Fibroblast of lung (primary cell): ENCODE data around the gene ANGPTL2. TPM values are rescaled to one million over a fixed set of nuclear protein-coding genes. Genes with fewer than 3 reads are reported as not detected.

Source experiments
- DNase-seq, 2 donors: peaks; one replicate each; pipeline versions ENCODE4 v3.0.0 to v3.0.0-alpha.2; 2010; ENCODE audit warnings: low read depth in 2 of 2
- H2AFZ ChIP-seq: 2 replicates; pipeline ENCODE4 v1.5.1; 2012; ENCODE audit warnings: low read length, control low read depth, inconsistent platforms
- H3K27ac ChIP-seq: 2 replicates; pipeline ENCODE4 v1.5.1; 2011; ENCODE audit warnings: low read length, control low read depth; ENCODE audit not compliant: insufficient read depth
- H3K27me3 ChIP-seq: 2 replicates; pipeline ENCODE4 v1.5.1; 2011; ENCODE audit warnings: mild to moderate bottlenecking, low read length; ENCODE audit not compliant: control insufficient read depth, insufficient read depth
- H3K36me3 ChIP-seq: 2 replicates; pipeline ENCODE4 v1.5.1; 2011; ENCODE audit warnings: low read length; ENCODE audit not compliant: control insufficient read depth, insufficient read depth
- H3K4me1 ChIP-seq: 2 replicates; pipeline ENCODE4 v1.5.1; 2011; ENCODE audit warnings: low read length; ENCODE audit not compliant: control insufficient read depth, insufficient read depth; ENCODE audit errors: extremely low read depth
- H3K4me2 ChIP-seq: 2 replicates; pipeline ENCODE4 v1.5.1; 2011; ENCODE audit warnings: low read length, control low read depth; ENCODE audit not compliant: insufficient read depth; ENCODE audit errors: extremely low read depth
- H3K4me3 ChIP-seq, 4 experiments: fragments of 200-600 bp in 1 of 4; sonication (generic) in 1 of 4; replicated peaks in 1 of 4; 2 replicates each; pipeline ENCODE4 v1.5.1; 2011 to 2016; ENCODE audit warnings: low read length in 4 of 4, low read depth in 3 of 4, mild to moderate bottlenecking in 3 of 4, control low read depth in 2 of 4, inconsistent platforms in 1 of 4, mixed read lengths in 1 of 4; ENCODE audit not compliant: insufficient read depth in 1 of 4; ENCODE audit errors: control extremely low read depth in 1 of 4
- H3K79me2 ChIP-seq: 2 replicates; pipeline ENCODE4 v1.5.1; 2012; ENCODE audit warnings: mild to moderate bottlenecking, low read length, inconsistent platforms; ENCODE audit not compliant: control insufficient read depth, insufficient read depth
- H3K9ac ChIP-seq: 2 replicates; pipeline ENCODE4 v1.5.1; 2011; ENCODE audit warnings: mild to moderate bottlenecking, low read length, control low read depth; ENCODE audit not compliant: insufficient read depth
- H3K9me3 ChIP-seq: 2 replicates; pipeline ENCODE4 v1.5.1; 2012; ENCODE audit warnings: low read depth, low read length; ENCODE audit not compliant: control insufficient read depth, insufficient read depth
- H4K20me1 ChIP-seq: 2 replicates; pipeline ENCODE4 v1.5.1; 2011; ENCODE audit warnings: low read length; ENCODE audit not compliant: control insufficient read depth, insufficient read depth; ENCODE audit errors: extremely low read depth
- EZH2 ChIP-seq: IDR thresholded peaks from 2 replicates; pipeline ENCODE4 v1.5.1; 2012; ENCODE audit warnings: low read length, control low read depth, mild to moderate bottlenecking; ENCODE audit errors: missing control alignments
- polyA plus RNA-seq, 2 donors: library from polyadenylated mRNA; depleted of rRNA in 1 of 2; stranded (reverse) in 1 of 2; unstranded in 1 of 2; fragments of >200 nt; gene quantifications; 2 replicates each; pipeline ENCODE4 v1.2.1, GENCODE V29; 2011 to 2012; ENCODE audit warnings: missing spikeins in 1 of 2
- total RNA-seq: library from RNA; depleted of rRNA; stranded (reverse); fragments of >200 nt; gene quantifications from 2 replicates; pipeline ENCODE4 v1.2.1, GENCODE V29; 2014
- TF ChIP-seq, protein P1 (sequence below), 2 donors: IDR thresholded peaks in 1 of 2; conservative IDR thresholded peaks in 1 of 2; 1 replicate in 1 of 2; 2 replicates in 1 of 2; pipeline ENCODE4 v1.5.1; 2011 to 2012; ENCODE audit warnings: low read length in 2 of 2, control low read depth in 1 of 2, inconsistent platforms in 1 of 2, low read depth in 1 of 2, mild to moderate bottlenecking in 1 of 2

The ANGPTL2 gene
- total and polyA plus RNA-seq, 2 donors (not counting 1 experiment from before 2014, with no cell fraction given), result 128 to 163 TPM

DNA sequence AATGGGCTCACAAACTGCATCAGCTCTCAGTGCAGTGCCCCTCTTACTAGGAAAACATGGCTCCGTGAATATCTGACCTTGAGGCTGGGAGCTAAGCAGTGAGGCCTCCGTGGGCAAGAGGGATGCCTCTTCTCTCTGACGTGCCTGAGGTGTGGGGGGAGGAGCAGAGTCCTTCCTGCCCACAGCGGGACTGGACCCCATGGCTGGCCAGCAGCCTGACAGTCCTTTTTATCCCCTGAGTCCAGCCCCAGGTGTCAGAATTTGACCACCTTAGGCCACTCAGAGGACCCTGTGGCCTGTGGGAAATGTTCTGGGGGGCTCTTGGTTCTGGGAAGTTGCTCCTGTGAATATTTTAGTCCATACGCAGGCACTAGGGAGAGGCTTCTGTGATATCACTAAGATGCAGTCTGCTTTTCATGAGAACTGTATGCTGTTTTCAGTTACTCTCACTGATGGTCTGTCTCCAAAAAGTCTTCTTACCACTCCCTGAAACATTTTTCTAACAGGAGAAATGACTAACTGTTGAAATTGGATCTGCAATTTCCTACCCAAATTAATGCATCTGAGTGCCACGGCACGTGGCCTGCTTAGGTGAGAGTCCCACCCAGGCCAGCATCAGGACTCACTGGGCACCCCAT lies 23.4 kb downstream of the ANGPTL2 start:
- Histone ChIP-seq H3K9ac (no peak overlapping the region), H3K4me3 (no peak overlapping the region), H3K4me2 (no peak overlapping the region), H3K27me3 (no peaks in the 10 kb centered on the region), H2AFZ (no peak overlapping the region), H3K9me3 (no peaks in the 10 kb centered on the region), H3K79me2 (no peaks in the 10 kb centered on the region), H3K4me1 (peaks cover 8% of the 10 kb centered on the region), H3K36me3 (peaks cover 5% of the 10 kb centered on the region), H3K27ac (no peak overlapping the region), H4K20me1 (no peaks in the 10 kb centered on the region)
- DNase-seq, result no peak
- TF ChIP-seq, protein P1, sequence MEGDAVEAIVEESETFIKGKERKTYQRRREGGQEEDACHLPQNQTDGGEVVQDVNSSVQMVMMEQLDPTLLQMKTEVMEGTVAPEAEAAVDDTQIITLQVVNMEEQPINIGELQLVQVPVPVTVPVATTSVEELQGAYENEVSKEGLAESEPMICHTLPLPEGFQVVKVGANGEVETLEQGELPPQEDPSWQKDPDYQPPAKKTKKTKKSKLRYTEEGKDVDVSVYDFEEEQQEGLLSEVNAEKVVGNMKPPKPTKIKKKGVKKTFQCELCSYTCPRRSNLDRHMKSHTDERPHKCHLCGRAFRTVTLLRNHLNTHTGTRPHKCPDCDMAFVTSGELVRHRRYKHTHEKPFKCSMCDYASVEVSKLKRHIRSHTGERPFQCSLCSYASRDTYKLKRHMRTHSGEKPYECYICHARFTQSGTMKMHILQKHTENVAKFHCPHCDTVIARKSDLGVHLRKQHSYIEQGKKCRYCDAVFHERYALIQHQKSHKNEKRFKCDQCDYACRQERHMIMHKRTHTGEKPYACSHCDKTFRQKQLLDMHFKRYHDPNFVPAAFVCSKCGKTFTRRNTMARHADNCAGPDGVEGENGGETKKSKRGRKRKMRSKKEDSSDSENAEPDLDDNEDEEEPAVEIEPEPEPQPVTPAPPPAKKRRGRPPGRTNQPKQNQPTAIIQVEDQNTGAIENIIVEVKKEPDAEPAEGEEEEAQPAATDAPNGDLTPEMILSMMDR (conservative IDR thresholded peaks at IDR 0.05 in 1 of 2, IDR thresholded peaks at IDR 0.05 in 1 of 2; ENCODE audit: low read depth in 1 of 2, low read length in 2 of 2), result no peak
- no peak for TF ChIP-seq EZH2

DNA sequence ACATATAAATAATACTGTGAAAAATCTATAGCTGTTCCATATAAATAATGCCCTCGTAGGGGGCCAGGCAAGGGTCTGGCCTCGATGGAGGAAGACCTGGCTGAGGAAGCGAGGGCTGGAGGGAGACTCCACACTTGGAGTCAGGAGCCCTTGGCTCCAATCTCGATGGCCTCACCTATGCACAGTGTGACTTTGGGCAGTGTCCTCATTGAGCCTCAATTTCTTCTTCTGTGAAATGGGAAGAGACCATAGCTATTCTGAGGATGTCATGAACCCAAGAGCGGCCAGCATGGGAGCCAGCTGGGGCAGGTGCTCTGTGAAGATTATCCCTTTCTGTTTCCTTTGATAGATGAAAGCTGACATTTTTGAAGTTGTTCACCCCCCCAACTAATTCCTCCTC lies 24.8 kb downstream of the ANGPTL2 start:
- H3K4me1 ChIP-seq, result peaks cover 5% of the 10 kb centered on the region
- H3K4me2 ChIP-seq, result no peak overlapping the region
- no peak for DNase-seq
- no peak overlapping the region for H2AFZ ChIP-seq
- TF ChIP-seq, protein P1 (conservative IDR thresholded peaks at IDR 0.05 in 1 of 2, IDR thresholded peaks at IDR 0.05 in 1 of 2; ENCODE audit: low read depth in 1 of 2, low read length in 2 of 2), result no peak
- TF ChIP-seq EZH2, result no peak
- H3K27me3 ChIP-seq, result no peaks in the 10 kb centered on the region
- no peaks in the 10 kb centered on the region for H3K9me3 ChIP-seq
- H3K4me3 ChIP-seq, result no peak overlapping the region
- no peak overlapping the region for H3K27ac ChIP-seq
- no peaks in the 10 kb centered on the region for H4K20me1 ChIP-seq
- H3K36me3 ChIP-seq, result peaks cover 8% of the 10 kb centered on the region
- no peak overlapping the region for H3K9ac ChIP-seq
- no peaks in the 10 kb centered on the region for H3K79me2 ChIP-seq

DNA sequence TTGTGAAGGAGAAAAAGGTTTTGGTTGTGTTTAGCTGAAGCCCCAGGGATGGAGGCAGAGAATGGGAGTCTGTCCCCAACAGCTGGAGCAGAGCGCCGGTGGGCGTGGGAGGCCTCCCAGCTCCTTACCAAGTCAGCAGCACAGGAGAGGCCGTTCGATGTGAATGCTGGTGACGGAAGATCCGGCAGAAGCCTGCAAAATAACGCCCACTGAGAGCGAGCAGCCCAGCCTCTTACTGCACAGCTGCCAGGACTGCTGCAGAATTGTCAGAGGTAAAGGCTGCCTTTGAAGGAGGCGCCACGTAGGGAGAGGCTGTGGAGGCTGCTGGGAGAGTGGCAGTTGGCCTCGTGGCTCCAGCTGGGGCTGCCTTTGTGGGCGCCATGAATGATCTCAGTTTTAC lies 26.2 kb downstream of the ANGPTL2 start:
- Histone ChIP-seq H3K4me3 (no peak overlapping the region), H2AFZ (no peak overlapping the region), H3K4me1 (no peaks in the 10 kb centered on the region), H4K20me1 (no peaks in the 10 kb centered on the region), H3K36me3 (peaks cover 11% of the 10 kb centered on the region), H3K27me3 (no peaks in the 10 kb centered on the region), H3K9me3 (no peaks in the 10 kb centered on the region), H3K27ac (no peak overlapping the region), H3K9ac (no peak overlapping the region), H3K4me2 (no peak overlapping the region), H3K79me2 (no peaks in the 10 kb centered on the region)
- no peak for DNase-seq
- TF ChIP-seq EZH2, result no peak
- TF ChIP-seq, protein P1 (conservative IDR thresholded peaks at IDR 0.05 in 1 of 2, IDR thresholded peaks at IDR 0.05 in 1 of 2; ENCODE audit: low read depth in 1 of 2, low read length in 2 of 2), result no peak
